ENCODE measurements around the gene GALNS.

GRCh38 chr16:88825146-88825545, 31.6 kb downstream of the GALNS start:
- TF ChIP-seq POLR2A (IDR thresholded peaks at IDR 0.05; ENCODE audit: low read length), result no peak
- no peak for TF ChIP-seq CTCF (IDR thresholded peaks at IDR 0.05)
- no peak for TF ChIP-seq ZC3H11A (IDR thresholded peaks at IDR 0.05)
- no peak for TF ChIP-seq E2F6 (IDR thresholded peaks at IDR 0.05; ENCODE audit: borderline replicate concordance, low read depth)
- no peak for TF ChIP-seq SMC3 (IDR thresholded peaks at IDR 0.05)
- TF ChIP-seq CEBPB (IDR thresholded peaks at IDR 0.05), result no peak
- TF ChIP-seq NFE2L2 (conservative IDR thresholded peaks at IDR 0.05; ENCODE audit: low read length), result no peak
- no peak for TF ChIP-seq HMGXB4 (CRISPR knock-in tag; IDR thresholded peaks at IDR 0.05; ENCODE audit: borderline replicate concordance)
- TF ChIP-seq MAX (IDR thresholded peaks at IDR 0.05), result no peak
